HG03064 (cell line): ENCODE data around the gene DSCAML1.

Experiments
- ATAC-seq: cut with Tn5 transposase; IDR thresholded peaks from one replicate; pipeline ENCODE4 v1.9.1; 2021; ENCODE audit warnings: low read depth; ENCODE audit not compliant: unreplicated experiment

Gene DSCAML1

GRCh38 chr11:117795638-117796455, 1.2 kb downstream of the DSCAML1 start:
- no peak for ATAC-seq

- ATAC-seq: no peak
These were observed 2.0 kb downstream of the DSCAML1 start for GRCh38 chr11:117794772-117795629.

- no peak for ATAC-seq
These were observed 2.9 kb downstream of the DSCAML1 start for GRCh38 chr11:117794135-117794534.

GRCh38 chr11:117793583-117793982, 3.4 kb downstream of the DSCAML1 start:
- ATAC-seq: no peak

GRCh38 chr11:117792992-117793391, 4.0 kb downstream of the DSCAML1 start:
- ATAC-seq: no peak

GRCh38 chr11:117792241-117792640, 4.8 kb downstream of the DSCAML1 start:
- no peak for ATAC-seq

GRCh38 chr11:117790279-117790678, 6.7 kb downstream of the DSCAML1 start:
- ATAC-seq: no peak

- ATAC-seq: no peak
These were observed 7.8 kb downstream of the DSCAML1 start for GRCh38 chr11:117789241-117789640.

GRCh38 chr11:117786135-117786870, 10.7 kb downstream of the DSCAML1 start:
- no peak for ATAC-seq

- no peak for ATAC-seq
These were observed 14.9 kb downstream of the DSCAML1 start for GRCh38 chr11:117782101-117782500.

- ATAC-seq: no peak
These were observed 15.4 kb downstream of the DSCAML1 start for GRCh38 chr11:117781627-117782026.

GRCh38 chr11:117780456-117780855, 16.6 kb downstream of the DSCAML1 start:
- no peak for ATAC-seq

GRCh38 chr11:117774553-117774952, 22.5 kb downstream of the DSCAML1 start:
- no peak for ATAC-seq

- no peak for ATAC-seq
These were observed 24.7 kb downstream of the DSCAML1 start for GRCh38 chr11:117772360-117772759.

GRCh38 chr11:117771841-117772240, 25.2 kb downstream of the DSCAML1 start:
- ATAC-seq: no peak

GRCh38 chr11:117771197-117771596, 25.8 kb downstream of the DSCAML1 start:
- ATAC-seq: no peak

GRCh38 chr11:117770061-117770460, 27.0 kb downstream of the DSCAML1 start:
- ATAC-seq: no peak

GRCh38 chr11:117769533-117769932, 27.5 kb downstream of the DSCAML1 start:
- ATAC-seq: no peak

- no peak for ATAC-seq
These were observed 28.5 kb downstream of the DSCAML1 start for GRCh38 chr11:117768506-117768905.

GRCh38 chr11:117767071-117767470, 29.9 kb downstream of the DSCAML1 start:
- no peak for ATAC-seq

- ATAC-seq: no peak
These were observed 30.4 kb downstream of the DSCAML1 start for GRCh38 chr11:117766576-117766975.
